Stimulated activated naive CD8-positive, alpha-beta T cell treated with anti-CD3 and anti-CD28 coated beads, Interleukin-15, Interleukin-2, amounts not matched to agents 100 U/mL and 50 U/mL, for 24 hours (primary cell): ENCODE measurements around the gene RFLNA.
"Not testable (repeated sequence)": the region's sequence is repeated elsewhere in the genome, so short reads cannot be mapped to it uniquely, and the experiment has no call there.

Experiments
- ATAC-seq: fragments of 150-1000 bp; cut with Tn5 transposase; one replicate; pipeline ENCODE4 v1.10.0; 2021
- DNase-seq: peaks from one replicate; pipeline ENCODE4 v3.0.0; 2021

RFLNA gene

DNA sequence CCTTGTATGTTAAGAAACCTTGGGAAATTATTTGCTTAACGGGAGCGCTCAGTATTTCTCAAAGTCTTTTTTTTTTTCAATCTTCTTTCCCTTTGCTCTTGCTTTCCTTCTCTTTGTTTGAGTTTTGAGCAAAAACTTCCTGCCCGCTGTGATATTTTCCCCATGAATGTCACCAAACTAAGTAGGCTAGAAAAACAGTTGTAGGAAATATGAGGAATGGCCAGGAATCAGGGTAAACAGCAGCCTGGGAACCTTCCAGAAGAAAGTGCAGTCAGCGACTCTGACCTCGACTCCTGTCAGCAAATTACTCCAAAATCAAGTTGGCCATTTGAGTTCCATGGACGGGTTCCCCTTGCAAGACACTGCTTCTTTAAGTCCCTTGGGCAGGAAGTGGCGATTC is 11.6 kb upstream of the RFLNA start:
- DNase-seq (no peak), ATAC-seq (no peak)

DNA sequence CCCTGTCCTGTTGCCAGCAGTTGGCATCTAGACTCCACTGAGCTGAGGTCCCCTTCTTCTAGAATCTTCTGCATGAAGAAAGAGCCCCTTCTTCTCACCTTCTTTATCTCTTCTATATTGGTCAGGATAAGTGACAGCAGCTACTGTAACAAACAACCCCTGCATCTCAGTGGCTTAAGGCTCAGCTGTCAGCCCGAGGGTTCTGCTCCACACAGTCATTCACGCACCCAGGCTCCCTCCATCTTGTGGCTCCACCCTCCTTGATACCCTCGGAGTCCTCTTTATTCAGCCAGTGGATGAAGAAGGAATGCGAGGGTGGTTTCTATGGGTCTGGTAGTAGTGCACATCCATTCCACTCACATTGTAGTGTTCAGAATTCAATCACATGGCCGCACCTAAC is 10.5 kb upstream of the RFLNA start:
- DNase-seq (no peak), ATAC-seq (no peak)

DNA sequence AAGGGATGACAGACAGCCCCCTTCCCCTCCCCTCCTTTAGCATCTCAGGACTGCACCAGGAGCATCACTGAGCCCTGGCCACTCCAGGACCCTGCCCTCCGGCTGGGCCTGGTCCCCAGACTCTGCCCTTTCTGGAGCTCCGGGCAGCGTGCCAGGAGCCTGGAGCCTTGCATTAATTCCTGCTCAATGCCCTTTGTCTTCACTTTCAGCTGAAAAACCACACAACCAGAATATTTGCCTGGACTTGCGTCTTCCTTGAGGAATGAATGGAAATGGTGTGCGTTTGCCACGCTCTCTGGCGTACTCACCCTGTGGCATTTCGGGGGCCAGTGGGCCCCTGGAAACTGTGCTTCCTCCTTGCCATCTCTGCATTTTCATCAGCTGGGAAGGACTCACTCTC is 8.5 kb upstream of the RFLNA start:
- ATAC-seq (no peak), DNase-seq (no peak)

DNA sequence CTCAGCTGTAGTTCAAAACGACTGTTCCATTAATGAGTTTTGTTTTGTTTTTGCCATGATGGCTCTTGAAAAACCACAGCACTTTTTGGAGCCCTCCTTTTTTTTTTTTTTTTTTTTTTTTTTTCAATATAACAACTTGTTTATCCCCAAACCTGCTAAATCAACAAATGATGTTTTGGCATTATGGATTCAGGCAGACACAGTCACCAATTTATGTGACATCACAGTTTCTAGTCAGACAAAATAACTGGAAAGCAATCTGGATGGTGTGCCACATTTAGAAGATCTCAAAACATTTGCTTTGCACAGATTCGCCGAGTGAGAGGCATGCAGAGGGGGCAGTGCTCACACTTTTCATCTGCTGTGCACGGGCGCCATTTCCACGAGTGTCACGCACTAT is 7.9 kb upstream of the RFLNA start:
- no peak for ATAC-seq
- no peak for DNase-seq

DNA sequence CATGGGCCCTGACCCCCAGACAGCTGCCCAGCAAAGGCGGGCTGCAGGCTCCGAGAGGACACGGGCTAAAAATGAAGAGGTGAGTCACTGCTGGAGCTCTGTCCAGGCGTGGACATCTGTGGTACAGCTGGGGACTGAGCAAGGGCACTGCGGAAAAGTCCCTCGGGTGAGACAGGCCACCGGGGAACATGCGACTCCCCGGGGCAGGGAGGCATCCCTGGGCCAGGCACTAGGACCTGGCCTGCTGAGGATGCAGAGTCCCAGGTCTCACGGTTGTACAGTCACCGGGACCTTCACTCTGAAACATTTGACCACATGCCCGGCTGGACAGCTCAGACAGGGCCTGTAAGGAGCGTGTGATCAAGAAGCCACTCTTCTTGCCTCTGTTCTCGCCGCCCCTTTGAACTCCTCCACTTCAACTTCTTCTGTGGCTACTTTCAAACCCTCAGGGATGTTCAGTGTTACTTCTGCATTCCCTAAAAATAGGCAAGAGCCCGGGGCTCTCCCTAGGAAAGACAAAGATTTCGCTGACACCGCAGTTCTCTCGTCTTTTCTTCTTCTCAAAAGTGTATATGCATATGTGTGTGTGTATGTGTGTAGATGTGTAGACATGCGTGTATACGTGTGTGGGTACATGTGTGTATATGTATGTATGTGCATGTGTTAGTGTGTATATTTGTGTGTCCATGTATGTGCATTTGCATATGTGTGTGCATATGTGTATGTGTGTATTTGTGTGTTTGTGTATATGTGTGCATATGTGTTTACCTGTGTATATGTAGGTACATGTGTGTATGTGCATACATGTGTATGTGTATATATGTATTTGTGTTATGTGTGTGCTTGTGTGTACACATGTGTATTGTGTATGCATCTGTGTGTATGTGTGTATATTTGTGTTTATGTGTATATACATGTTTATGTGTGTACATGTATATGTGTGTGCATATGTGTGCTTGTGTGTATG is 5.0 kb upstream of the RFLNA start:
- DNase-seq, result no peak
- ATAC-seq, result no peak

DNA sequence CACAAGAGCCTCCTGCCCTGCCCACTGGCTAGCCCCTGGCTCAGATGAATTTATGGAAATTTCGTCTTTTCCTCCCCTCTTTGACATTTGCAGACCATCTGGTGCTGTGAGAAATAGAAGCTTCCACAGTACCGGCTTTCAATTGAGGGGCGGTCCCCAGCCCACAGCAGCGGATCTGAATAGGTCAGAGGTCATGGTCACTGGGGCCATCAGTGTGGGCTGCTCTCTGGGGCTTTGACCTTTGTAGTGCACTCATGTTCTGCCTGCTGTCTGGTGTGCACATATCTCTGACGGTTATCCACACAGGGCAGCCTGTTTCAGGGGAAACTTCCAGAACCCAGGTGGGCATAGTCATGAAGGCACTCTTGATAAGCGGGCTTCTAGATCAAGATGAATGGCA is 2.5 kb upstream of the RFLNA start:
- DNase-seq (no peak), ATAC-seq (no peak)

DNA sequence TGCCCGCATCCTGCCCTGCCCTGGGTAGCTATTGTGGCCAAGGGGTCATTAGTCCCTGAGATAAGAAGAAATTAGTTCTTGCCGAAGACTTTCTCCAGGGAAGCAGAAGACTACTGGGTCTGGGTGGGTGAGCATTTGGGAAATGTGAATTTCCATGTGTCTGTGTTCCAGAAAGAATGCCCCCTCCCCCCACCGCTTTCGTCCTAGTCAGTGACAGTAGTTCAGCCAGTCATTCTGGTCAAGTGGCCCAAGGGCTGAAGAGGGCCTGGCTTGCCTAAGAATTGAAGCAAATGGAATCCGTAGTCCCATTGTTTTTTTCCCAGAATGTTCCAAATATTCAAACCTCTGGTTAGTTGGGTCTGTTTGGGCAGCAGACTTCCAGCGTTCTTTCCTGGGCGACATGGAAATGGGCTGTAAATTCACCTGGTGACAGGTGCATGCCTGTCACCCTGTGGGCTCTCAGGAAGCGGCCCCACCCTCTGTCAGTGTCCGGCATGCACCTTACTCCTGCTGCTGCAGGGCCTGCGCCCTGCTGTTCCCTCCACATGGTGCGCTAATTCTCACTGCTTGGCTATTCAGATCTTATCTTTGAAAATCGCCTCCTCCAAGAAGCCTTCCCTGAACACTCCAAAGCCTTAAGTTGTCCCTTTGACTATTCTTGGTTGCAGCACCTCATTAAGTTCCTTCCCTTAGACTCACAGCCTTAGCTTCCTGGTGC is 1.4 kb upstream of the RFLNA start:
- ATAC-seq, result no peak

DNA sequence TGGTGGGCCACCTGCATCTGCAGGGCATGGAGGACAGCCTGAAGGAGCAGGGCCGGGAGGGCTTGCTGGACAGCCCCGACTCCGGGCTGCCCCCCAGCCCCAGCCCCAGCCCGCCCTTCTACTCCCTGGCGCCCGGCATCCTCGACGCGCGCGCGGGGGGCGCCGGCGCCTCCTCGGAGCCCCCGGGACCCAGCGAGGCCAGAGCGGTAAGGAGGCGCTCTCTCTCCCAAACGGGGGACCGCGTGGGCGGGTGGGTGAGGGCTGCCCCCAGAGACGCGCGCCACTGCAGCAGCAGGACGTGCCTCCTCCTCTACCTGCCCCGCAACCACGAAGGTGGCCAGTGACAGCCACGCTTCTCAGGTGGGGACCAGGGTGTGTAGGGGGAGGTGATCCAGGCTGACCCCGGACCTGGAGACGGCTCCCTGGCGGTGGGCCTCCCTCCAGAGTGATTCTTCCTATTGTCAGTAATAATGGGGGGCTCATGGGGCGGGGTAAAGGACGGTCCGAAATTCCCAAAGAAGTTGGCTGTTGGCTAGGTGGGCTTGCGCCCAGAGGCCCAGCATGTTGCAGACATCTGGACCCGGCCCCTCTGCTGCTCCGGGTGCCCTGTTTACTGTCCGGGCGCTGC is 652 bp downstream of the RFLNA start:
- ATAC-seq (no peak), DNase-seq (no peak)

More for the DNA sequence above, 1.4 kb upstream of the RFLNA start:
- DNase-seq, result no peak

DNA sequence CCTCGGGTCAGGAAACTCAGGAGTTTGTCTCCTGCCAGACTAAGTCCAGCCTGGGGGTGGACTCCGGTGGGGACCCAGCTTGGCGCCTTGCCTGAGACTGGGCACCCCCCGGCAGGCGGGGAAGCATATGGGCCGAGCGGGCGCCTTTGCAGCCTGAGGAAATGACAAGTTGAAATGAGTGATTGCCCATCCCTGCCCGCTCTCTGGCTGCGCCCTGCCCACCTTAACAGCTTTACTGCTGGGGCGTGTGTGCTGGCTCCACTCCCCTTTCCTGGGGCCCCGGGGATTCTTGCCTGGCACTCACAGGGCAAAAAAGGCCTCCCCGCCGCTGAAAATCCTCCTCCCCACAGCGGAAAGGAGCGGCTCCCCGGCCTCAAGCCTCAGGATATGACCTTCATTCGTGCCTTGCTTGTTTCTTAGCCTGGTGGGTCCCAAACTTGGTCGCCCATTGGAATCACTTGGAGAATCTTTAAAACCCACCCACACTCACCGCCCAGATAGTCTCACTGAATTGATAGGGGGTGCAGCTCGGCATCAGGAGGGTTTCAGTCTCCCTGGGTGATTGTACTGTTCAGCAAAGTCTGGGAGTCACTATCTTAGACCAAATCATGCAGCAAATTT is 1.5 kb downstream of the RFLNA start:
- DNase-seq, result no peak
- no peak for ATAC-seq

DNA sequence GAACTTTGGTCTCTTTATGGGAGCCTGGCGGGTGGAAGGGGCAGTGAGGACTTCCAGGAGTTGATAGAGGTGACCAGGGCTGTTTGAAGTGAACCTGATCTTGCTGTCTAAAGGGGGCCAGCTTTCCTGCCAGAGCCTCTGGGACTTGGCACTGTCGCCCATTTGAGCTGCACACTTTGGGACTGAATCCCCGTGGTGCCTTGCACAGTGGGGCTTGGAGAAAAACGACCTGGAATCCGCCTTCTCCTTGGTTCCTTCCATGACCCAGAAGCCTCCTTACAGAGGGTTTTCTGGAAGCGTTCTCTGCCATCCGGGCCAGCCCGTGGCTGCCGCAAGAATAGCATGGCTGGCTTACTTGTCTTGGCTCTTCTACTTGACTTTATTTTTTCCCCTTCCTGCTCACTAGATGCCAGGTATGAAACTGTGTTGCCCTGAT is 2.0 kb downstream of the RFLNA start:
- ATAC-seq (no peak), DNase-seq (no peak)

DNA sequence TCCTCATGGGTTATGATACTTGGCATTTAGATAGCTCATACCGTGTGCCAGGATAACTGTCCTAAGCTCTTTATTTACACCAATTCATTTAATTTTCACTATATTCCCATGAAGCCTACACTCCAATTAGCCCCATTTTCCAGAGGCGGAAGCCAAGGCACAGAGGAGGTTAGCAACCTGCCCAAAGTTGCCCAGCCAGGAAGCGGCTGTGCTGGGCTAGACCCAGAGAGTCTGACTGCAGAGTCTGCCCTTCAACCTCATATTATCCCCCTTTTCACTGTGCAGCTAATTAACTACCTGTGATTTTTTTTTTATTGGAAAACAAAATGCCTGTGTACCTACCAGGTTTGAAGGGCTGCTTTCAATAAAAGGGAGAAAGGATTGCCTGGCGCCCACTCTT is 2.5 kb downstream of the RFLNA start:
- no peak for DNase-seq
- ATAC-seq, result no peak

DNA sequence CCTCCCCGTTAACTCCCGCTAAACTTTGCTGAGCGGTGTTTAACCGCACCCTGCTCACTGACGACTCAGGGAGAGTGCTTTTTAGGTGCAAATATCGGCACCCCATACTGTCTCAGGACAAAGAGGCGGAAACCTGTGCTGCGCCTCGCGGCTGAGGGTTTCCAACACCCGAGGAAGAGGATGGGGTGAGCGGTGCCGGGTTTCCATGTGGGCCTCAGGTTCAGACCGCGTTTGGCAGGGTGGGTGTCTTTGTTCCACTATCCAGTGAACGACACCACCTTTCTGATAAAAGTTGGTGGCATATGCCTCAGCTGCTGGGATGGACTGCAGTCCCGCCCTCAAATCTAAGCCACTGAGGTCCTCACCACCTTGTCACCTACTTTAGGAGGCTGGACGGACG is 3.0 kb downstream of the RFLNA start:
- no peak for DNase-seq
- no peak for ATAC-seq

DNA sequence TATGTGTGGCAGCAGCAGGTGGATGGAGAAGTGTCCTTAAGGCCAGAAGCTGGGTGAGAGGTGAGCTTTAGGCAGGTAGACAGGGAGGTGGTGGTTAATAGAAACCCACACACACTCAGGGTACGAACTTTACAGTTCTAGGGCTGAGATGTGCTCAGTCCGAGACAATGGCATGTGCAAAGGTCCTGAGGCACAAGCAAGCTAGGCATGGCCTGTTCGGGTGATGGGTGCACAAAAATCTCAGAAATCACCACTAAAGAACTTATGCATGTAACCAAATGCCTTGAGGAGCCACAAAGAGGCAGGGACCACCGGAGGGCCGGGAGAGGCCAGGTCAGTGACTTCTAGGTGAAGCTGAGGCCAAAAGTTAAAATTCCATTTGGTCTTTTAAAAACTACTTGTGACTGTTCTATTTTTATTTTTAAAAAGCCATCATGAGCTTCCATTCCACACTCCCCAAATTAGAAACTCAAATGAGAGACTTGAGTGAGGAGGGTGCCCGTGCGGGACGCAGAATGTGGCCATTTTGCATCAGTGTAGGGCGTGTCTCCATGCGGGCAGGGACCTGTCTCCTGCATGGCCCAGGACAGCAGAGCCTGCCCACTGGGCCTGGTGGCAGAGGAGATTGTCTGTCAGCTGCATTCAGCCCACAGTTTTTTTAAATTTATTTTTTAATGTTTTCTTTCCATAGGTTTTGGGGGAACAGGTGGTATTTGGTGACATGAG is 4.0 kb downstream of the RFLNA start:
- DNase-seq (no peak), ATAC-seq (no peak)

DNA sequence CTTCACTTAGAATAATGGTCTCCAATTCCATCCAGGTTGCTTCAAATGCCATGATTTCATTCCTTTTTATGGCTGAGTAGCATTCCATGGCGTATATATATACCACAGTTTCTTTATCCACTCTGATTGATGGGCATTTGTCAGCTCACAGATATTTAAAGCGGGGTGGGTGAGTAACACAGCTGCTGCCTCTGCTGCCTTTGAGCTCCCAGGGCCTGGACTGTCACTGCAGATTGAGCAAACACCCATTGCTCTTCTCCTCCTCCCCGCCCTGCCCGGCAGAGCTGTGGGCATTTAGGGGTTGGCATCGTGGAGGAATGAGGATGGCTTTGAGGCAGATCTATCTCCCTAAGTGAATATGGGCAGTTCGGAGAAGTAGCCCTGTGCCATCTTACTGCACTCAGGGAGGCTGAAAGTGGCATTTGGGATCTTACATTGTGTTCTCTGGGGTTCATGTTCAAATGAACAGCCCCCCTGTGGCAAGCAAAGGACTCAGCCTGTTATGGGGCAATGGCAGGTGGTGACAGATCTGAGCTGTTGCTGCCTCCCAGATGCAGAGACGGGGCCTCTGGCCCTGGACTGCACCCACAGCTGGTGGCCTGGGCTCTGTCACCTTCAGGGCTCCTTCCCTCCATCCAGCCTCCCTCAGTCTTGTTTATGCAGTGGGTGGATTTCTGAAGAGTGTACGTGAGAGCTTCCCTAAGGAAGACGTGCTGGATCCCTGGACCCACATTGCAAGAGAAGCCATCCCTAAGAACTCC is 4.9 kb downstream of the RFLNA start:
- DNase-seq (no peak), ATAC-seq (no peak)

DNA sequence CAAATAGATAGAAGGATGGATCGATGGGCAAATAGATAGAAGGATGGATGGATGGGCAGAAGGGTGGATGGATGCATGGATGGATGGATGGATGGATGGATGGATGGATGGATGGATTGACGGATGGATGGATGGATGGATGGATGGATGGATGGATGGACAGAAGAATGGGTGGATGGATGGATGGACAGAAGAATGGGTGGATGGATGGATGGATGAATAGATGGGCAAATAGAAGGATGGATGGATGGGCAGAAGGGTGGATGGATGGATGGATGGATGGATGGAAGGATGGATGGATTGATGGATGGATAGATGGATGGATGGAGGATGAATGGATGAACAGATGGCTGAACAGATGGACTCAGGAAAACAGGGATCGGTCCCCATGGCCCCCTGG is 5.8 kb downstream of the RFLNA start:
- not testable (repeated sequence) for DNase-seq, ATAC-seq

DNA sequence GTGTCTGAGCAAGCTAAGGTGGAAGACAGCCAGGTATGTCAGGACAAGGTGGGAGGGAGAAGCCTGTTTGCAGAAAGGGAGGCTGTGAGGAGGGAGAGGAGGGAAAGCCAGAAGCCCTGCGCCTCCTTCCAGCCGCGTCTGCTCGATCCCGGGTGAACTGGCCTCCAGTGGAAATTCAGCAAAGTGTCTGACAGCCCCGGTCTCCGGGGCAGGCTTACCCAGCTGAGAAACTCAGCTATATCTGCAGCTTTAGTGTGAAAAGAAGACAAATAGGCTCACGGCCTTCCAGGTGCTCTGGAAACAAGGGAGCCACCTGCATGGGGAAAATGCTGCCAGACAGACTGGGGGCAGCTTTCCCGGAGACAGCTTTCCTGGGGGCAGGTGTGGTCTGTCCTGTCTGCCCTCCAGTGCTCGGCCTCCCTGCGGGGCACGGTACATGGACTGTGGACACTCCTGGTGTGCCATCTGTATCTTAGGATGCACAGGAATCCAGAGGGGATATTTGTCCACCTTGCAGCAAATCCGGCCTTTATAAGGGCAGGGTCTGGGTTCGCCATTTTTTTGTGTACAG is 6.3 kb downstream of the RFLNA start:
- ATAC-seq, result no peak
- no peak for DNase-seq

DNA sequence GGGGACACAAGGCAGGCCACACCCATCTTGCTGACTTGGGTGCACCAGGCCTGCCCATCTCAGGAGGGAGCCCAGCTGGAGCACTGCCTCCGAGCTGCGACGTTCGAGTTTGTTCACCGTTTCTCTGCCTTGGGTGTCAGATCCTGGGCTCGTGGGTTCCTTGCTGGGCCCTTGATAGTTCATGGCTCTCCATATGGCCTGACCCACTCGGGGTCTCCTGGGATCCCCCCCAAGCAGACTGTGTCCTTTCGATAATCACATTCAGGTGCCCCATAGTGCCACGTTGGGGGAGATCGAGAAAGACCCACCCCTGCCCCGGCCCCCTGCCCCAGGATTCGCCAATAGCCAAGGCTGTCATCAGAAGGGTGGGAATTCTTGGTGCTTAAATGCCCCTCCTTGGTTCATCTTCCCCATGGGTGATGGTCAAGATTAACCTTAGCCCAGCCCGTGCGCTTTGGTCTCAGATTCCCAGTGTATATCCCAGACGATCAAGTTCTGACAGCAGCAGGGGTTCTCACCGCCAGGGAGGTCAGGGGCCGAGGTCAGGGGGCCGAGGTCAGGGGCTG is 7.4 kb downstream of the RFLNA start:
- no peak for DNase-seq
- no peak for ATAC-seq

DNA sequence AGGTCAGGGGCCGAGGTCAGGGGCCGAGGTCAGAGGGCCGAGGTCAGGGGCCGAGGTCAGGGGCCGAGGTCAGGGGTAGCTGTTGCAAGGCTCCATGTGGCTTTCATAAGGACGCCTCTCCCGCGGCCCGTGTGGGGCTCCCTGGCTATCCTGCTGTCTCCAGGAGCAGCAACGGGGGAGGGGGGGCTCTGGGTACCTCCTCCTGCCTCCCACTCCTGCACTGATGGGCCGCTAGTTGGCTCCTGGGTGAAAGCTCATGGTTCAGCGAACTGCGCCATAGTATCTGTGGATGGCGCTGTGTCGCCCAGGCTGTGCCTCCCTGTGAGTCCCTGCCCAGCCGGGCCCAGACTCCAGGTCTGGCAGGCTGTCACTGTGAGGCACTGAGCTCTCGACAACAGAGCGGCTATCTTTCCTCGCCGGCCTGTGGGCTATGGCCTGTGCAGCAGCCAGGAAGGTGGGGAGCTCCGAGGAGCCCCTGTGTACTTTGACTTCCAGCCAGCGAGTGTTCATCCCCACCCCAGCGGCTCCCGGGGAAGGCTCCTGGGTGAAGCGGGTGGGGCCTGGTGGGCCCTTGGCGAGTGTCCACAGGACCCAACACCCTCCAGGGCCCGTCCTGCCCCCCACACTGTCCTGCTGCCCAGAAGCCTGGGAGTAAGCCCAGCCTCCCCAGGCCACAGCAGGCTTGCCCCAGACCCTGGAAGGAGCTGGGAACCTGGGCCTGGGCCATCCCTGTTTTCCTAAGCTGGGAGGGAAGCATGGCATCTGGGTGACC is 8.1 kb downstream of the RFLNA start:
- DNase-seq, result no peak
- ATAC-seq, result no peak

DNA sequence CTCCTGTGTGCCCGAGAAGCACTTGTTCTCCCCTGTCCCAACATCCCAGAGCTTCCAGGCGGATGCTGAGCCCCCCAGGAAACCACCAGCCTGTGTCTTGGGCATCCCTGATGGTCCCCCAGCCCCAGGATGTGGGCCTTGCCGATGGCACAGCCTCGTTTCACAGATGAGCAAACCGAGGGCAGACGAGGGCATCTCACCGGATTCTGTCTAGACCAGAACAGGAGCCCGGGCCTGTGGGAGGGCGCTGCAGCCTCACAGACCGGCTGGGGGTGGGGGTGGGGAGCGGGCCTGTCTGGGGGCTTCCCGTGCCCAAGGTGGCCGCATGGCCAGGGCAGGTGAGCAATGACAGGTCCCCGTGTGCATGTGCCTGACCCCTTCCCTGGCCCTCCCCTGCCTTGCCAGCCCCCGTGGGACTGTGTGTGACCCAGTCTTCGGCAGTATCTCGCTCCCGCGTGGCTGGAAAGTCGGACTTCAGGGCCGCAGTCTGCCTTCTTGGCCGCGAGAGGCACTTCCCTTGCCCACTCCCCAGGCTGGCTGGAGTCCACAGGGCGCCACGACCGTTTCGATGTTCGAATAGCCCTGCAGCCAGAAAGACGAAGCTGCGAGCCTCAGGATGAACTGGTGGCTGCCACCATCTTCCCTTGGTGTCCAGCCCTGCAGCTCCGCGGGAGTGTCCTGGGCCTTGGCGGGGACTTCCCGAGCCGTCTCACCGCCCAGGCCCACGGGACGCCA is 8.9 kb downstream of the RFLNA start:
- DNase-seq, result no peak
- no peak for ATAC-seq
